Measurements from ENCODE around the gene CRHR1.

CRHR1 gene

GRCh38 chr17:45745601-45746494 lies 38.3 kb upstream of the CRHR1 start:
- TF ChIP-seq ZFX (IDR thresholded peaks at IDR 0.05) (no peak), CTCF (conservative IDR thresholded peaks at IDR 0.05) (no peak)

GRCh38 chr17:45747911-45748310 lies 36.2 kb upstream of the CRHR1 start:
- TF ChIP-seq CTCF (conservative IDR thresholded peaks at IDR 0.05) = no peak
- no peak for TF ChIP-seq ZFX (IDR thresholded peaks at IDR 0.05)
- H3K27ac ChIP-seq = no peak overlapping the region

More at GRCh38 chr17:45745601-45746494, 38.3 kb upstream of the CRHR1 start:
- no peak overlapping the region for H3K27ac ChIP-seq

GRCh38 chr17:45748731-45749310 lies 35.3 kb upstream of the CRHR1 start:
- H3K27ac ChIP-seq = no peak overlapping the region
- TF ChIP-seq CTCF (conservative IDR thresholded peaks at IDR 0.05) (no peak), ZFX (IDR thresholded peaks at IDR 0.05) (no peak)

- no peak overlapping the region for H3K27ac ChIP-seq
- no peak for TF ChIP-seq CTCF (conservative IDR thresholded peaks at IDR 0.05)
These were observed 34.2 kb upstream of the CRHR1 start for GRCh38 chr17:45749831-45750335.

GRCh38 chr17:45750779-45751440 lies 33.2 kb upstream of the CRHR1 start:
- H3K27ac ChIP-seq = no peak overlapping the region
- TF ChIP-seq CTCF (conservative IDR thresholded peaks at IDR 0.05) = no peak
- no peak for TF ChIP-seq ZFX (IDR thresholded peaks at IDR 0.05)

- H3K27ac ChIP-seq = no peak overlapping the region
- TF ChIP-seq CTCF (conservative IDR thresholded peaks at IDR 0.05) = no peak
- TF ChIP-seq ZFX (IDR thresholded peaks at IDR 0.05) = no peak
These were observed 32.7 kb upstream of the CRHR1 start for GRCh38 chr17:45751466-45751865.

GRCh38 chr17:45752246-45752645 lies 31.9 kb upstream of the CRHR1 start:
- H3K27ac ChIP-seq = no peak overlapping the region
- TF ChIP-seq CTCF (conservative IDR thresholded peaks at IDR 0.05) = no peak
- no peak for TF ChIP-seq ZFX (IDR thresholded peaks at IDR 0.05)

All from C4-2B (cell line).